Activated CD4-positive, alpha-beta T cell treated with anti-CD3 and anti-CD28 coated beads, Interleukin-2, Interleukin-6, amounts not matched to agents 100 ng/mL and 50 ng/mL, durations not matched to agents 16 hours and 8 hours (primary cell): ENCODE measurements around the gene TSPAN18.

Experiments
- DNase-seq: peaks from one replicate; pipeline ENCODE4 v3.0.0-alpha.2; 2020

The TSPAN18 gene

DNA sequence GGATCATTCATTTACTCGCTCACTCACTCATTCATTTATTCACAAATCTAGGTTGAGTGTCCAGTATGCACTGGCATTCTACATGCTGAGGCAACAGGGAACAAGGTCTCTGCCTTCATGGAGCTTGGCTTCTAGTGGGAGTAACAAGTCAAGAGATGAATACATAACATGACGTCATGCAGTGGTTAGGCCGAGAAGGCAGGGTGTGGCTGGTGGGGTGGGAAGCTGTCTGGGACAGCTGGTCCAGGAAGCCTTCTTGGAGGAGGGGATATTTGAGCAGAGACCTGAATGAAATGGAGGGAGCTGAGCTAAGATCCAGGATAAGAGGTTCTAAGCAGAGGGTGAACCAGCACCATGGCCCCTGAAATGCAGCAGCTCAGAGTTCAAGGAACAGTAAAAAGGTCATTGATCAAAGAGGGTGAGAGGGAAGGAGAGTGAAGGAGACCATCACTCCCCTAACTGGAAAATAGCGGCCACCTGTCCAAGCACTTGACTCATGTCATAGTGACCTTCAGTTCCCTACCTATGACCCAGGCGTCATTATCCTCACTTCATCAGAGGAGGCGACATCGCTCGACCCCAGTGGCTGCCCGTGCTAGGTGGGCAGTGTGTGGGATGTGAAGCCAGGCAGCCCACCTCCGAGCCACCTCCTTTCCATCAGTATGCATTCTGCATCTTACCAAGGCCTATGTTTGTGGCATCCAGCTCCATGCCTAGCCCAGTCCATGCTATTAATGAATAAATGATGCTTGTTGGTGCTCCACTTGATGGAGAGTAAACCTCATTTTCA lies 105.0 kb downstream of the TSPAN18 start:
- no peak for DNase-seq

DNA sequence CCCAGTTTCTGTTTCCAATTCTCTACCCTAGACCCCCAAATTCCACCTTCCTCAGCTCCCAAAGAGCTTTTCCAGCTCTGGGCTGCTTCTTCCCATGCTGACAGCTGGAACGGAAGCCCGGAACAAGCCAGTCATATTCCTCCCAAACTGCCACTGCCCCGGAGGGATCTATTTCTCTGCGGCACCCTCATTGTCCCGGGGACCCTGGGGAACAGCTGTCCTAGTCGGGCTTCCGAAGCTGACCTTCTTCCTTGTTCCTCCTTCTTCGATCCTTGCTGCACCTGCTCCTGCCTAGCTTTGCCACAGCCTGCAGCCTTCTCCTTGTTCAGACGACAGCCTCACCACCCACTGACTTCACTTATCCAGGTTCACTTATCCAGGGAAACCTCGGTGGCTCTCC lies 105.7 kb downstream of the TSPAN18 start:
- no peak for DNase-seq

DNA sequence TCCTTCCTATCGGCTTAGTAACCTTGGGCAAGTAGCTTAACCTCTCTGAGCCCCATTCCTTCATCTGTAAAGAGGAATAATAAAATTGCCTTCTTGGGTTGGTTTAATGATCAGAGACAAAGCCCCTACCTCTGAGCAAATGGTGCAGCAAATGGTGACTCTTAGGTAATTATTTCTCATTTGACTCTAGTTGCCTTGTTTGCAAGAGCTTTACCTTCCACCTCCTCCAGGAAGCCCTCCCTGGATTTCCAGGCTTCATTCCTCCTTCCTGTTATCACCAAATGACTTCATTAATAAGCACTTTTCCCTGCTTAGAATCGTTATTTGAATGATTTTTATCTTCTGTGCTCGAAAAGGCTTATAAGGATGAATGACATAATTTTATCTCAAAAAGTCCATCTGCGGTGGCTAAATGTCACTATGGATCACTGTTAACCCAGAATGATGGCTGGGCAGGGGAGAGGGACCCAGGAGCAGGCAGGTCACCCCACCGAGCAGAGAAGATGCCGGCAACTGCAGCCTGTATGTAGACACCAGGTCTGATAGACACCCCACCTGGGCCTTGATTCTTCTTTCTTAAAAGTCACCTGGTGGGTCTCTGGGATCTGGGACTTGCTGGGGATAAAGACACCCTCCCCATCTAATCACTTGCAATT lies 106.6 kb downstream of the TSPAN18 start:
- DNase-seq: no peak

DNA sequence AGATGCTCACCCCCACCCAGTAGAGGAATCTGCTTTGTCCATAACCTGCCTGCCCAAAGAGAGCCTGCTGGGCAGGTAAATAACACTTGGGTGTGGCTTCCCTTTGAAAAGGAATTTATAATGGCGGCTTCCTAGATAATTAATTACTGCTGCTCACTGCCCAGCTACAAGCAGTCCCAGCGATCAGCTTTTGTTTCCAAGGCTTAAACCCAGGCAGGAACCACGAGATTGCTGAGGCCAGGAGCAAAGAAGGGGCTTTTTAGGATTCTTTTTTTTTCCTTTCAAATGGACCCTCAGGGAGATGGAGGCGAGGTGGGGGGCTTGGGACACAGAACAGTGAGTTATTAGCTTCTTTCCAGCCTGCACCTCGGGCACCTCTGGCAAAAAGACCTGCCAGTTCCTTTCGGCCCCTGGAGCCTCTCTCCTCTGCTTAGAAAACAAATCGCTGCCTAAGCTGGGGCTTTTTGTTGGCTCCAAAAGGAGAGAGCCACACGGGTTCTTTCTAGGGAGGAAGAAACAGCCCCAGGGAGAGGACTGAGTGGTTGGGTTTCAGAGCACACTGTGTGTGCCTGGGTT lies 107.2 kb downstream of the TSPAN18 start:
- DNase-seq: no peak

DNA sequence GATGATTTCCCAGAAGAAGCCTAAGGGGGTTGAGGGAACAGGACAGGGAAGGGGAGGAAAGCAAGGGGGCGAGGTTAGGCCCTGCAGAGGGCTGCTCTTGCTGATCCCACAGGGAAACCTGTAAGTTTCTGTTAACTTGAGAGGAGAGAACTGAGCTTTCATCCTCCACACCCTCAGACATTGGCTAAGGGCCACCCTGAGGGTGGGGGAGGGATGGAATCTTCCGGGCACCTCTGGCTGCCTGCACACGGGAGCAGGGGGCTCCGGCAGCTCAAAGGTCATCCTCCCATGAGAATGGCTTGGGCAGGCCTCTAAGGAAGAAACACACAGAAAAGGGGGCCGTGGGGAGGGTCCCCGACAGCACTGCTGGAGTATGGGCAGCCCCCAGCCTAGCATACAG lies 108.1 kb downstream of the TSPAN18 start:
- no peak for DNase-seq

DNA sequence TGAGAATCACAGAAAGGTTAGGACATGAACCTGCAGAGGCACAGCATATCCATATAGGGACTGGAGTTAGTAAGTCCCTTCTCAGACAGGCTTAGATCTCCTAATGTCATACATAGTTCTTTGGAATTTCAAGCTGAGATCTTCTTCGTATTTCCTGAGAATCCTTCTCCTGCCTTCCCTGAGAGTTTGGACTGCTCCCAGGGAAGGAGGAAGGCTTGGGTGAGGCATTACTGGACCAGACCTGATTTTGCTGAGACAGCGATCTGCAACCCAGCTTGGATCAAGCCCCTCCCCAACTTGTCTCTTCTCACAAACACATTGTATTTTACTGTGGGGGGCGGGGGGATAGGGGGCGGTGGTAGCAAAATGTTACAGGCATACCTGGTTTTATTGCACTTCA lies 108.5 kb downstream of the TSPAN18 start:
- no peak for DNase-seq

DNA sequence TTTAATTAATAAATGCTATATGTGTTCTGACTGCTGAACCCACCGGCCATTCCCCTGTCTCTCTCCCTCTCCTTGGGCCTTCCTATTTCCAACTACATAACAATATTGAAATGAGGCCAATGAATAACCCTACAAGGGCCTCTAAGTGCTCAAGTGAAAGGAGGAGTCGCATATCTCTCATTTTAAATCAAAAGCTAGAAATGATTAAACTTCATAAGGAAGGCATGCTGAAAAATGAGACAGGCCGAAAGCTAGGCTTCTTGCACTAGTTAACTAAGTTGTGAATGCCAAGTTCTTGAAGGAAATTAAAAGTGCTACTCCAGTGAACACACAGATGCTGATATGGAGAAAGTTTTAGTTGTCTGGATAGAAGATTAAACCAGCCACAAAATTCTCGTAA lies 109.2 kb downstream of the TSPAN18 start:
- no peak for DNase-seq

DNA sequence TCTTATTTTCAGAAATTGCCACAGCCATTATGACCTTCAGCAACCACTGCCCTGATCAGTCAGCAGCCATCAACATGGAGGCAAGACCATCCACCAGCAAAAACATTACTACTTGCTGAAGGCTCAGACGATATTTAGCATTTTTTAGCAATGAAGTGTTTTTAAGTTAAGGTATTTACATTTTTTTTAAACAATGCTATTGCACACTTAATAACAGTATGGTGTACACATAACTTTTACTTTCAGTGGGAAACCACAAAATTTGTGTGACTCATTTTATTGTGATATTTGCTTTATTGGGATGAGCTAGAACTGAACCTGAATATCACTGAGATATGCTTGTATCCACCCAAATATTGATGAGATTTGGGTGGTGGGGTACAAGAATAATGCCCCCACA lies 110.9 kb downstream of the TSPAN18 start:
- DNase-seq: no peak

DNA sequence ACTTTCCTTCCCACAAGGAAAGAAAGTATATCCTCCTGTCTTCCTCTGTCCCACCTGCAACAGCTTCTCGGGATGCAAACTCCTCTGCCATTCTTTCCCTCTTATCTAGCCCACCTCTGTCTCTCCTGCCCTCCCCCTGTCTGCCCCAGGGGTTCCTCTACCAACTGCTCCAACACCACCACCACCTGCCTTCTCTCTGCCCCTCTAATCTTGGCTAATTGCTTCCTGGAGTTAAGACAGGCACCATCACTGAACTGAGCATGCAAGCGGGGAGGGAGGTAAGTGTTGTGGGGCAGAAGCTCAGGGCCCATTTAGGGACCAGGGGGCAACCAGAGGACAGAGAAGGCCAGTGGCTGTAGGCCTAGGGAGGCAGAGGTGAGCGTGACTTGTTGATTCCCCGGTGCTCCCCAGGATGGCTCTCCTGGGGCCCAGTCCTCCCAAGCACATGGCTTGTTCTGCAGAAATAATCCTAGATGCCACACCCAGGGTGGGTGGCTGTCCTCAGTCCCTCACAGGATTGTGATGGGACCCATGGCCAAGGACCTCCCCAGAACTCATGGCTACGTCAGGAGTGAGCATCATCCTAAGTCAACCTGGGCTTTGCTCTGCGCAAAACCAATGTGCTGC lies 112.8 kb downstream of the TSPAN18 start:
- DNase-seq: no peak

DNA sequence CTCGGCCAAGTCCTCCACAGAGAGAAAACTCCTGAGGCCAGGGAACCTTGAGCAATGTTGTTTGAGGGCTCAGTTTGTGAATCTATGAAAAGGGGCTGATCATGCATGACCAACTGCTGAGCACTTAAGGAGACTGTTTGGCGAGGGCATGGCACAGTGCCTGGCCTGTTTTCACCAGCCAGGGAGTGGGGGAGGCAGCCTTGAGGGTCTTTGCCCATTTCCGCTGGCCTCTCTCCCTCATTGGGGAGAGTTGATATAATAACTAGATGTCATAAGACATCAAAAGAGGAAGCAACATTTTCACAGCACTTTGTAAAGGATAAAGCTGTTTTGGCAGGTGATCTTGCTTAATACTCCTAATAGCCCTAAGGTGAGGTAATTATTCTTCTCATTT lies 113.3 kb downstream of the TSPAN18 start:
- DNase-seq: no peak

DNA sequence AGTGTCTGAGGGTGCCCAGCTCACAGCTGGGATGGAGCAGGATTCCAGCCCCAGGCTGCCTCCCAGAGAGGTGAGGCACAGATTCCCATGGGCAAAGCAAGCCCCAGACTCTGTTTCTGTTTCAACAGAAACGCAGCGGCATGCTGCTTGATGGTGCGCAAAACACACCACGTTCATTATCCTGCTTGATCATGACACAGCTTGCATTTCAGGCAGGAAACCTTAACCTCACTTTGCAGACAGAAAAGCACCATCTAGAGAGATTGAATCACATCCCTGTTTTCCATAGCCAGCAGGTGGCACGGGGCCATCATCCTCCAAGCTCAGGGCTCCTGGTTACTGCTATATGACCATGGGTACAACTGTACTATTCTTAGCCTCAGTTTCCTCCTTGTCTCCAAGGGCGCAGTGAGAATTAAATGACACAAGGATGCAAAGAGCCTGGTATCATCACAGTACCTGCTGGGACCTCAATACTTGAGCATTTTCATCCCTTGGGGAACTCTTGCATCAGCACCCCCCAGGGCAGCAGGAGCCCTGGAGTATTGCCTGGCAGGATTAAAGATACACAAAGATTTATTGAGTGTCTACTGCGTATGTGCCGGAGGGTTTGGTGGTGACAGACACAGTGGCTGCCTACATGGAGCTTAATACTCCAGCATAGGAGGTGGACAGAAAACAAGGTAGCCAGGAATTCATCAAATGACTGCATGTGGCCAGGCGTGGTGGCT lies 113.9 kb downstream of the TSPAN18 start:
- DNase-seq: no peak

DNA sequence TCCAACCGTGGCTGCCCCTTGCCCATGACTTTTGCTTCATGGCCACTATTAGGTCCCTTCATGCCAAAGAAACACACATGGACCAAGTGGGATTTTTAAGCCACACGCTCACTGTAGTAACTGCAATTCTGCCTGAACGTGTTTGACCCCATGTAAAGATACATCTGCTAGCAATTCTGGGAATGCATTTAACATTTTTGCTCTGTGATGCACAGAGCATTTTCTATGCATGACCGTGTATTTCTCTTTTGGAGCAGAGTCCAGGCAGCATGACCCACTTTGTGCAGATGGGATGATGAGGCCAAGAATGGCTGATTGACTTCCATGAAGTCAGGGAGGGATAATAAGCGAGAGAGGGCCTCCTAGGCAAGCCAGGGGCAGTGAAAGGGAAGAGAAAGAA lies 115.5 kb downstream of the TSPAN18 start:
- DNase-seq: no peak

DNA sequence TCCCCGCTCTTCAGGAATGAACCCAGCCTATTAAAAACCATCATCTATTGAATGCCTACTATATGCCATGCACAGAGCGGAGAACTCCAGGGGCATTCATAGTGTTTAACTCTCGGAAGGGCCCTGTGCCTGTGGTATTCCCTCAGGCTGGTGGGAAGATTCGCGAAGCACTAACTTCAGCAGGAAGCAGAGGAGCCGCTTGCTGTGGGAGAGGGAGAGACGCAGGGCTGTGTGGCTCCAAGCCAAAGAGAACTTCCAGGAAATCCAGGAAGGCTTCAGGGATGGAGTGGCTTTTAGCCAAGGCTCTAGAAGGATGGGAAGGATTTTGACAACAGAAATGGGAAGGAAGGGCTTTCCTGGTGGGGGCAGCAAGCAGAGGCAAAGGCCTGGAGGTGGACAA lies 120.1 kb downstream of the TSPAN18 start:
- DNase-seq: no peak

DNA sequence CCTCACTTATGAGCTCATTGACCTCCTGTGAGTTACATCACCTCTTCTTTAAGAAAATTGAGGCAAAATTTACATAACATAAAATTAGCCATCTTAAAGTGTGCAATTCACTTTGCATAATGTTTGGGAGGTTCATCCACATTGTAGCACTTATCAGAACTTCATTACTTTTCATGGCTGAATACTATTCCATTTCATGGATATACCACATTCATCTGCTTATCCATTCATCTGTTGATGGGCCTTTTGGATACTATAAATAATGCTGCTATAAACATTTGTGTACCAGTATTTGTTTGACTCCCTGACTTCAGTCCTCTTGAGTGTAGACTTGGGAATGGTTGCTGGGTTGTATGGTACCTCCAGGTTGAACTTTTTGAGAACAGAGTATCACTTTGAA lies 120.6 kb downstream of the TSPAN18 start:
- no peak for DNase-seq

DNA sequence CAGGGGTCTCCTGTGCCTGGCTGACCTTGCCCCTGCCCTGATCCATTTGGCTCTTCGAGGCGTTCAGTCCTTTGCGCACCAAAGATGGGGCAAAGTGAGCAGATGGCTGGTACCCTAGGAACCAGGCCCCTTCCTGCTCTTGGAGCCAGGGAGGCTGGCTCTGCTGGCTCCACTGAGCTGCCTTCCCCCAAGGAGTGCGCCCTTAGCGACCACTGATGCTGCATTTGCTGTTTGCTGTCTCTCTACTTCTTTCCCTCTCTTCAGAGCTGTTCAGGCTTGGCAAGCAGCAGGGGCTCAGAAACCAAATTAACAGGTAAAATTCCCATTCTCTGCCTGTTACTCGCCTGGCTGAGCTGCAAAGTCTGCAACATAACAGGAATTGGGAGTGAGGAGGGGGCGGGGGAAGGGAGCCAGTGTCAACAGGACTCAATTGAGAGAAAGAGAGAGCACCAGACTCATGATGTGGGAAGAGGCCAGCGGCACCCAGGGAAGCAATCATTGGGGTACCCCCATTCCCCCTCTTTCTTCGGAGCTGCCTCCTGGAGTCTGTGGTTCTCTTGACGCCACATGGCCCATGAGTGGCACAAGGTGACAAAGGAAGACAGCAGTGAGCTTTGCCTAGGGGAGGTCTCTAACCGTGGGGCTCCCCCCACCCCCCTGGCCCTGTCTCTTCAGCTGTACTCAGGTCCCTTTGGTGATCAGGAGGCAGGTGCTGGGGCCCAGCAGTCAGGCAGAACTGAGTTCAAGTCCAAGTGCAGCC lies 121.6 kb downstream of the TSPAN18 start:
- DNase-seq: no peak

DNA sequence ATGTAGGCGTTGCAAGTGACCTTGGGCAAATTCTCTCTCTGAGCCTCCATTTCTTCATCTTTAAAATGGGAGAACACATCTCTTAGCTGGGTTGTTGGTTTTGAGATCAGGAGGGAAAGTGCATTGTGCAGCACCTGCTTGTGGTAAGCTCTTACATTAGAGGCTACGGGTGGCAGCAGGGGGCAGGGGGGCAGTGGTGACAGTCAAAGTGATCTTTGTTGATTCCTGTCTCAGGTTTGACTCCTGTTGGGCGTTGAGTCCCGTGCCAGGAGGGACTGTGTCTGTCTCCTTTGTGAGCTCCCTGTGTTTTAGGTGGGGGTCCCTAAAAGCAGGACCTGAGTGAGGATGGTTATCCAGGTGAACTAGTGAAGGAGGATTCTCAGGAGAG lies 122.2 kb downstream of the TSPAN18 start:
- no peak for DNase-seq

DNA sequence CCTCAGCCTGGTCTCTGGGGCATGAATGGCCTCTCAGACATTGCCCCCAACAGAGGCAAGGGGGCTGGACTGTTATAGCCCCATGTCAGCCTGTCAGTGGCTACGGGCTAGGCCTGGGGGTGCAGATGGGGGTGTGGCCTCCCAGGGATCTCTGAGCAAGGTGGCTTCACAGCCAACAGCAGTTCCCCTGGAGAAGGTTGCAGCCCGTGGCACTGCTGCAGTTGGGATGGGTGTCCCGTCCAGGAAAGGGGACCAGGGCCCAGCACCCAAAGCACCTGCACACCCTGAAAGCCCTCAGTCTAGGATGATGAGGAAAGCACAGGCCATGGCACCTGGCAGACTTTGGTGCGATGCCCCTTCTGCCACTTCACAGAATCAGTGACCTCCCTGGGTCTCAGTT lies 122.7 kb downstream of the TSPAN18 start:
- DNase-seq: no peak

DNA sequence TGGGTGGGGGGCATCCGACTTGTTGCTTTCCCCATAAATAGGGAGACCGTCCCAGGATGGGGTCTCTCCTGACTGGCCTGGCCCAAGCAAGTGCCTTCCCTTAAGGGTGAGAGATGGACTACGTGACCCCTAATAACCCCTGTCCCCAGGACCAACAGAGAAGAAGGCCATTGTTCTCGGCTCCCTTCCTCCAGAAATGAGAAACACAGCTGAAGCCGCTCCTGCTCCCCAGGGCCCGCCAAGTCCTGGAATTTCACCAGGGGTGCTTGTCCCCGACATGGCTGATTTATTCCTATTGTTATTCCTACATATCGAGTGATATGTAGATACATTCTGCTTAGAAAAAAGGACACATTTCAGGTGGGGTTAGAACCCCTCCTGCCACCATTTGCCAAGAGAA lies 123.2 kb downstream of the TSPAN18 start:
- DNase-seq: no peak

DNA sequence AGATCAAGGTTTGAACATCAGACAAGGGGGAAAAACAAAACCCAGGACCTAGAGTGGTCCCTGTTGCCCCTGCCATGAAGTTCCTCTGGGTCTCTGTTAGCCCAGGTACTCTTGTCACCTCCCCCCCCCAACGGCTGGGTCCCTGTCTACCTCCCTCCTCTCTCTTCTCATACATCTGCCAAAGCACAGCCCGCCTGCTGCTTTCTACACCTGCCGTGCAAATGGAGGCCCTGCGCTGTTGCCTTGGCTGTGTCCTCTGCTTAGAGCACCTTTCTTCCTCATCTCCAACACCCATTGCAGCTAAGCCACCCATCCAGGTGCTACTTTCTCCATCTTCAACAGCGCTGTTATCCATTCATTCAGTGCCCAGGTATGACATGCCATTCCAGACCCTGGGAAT lies 124.7 kb downstream of the TSPAN18 start:
- no peak for DNase-seq

DNA sequence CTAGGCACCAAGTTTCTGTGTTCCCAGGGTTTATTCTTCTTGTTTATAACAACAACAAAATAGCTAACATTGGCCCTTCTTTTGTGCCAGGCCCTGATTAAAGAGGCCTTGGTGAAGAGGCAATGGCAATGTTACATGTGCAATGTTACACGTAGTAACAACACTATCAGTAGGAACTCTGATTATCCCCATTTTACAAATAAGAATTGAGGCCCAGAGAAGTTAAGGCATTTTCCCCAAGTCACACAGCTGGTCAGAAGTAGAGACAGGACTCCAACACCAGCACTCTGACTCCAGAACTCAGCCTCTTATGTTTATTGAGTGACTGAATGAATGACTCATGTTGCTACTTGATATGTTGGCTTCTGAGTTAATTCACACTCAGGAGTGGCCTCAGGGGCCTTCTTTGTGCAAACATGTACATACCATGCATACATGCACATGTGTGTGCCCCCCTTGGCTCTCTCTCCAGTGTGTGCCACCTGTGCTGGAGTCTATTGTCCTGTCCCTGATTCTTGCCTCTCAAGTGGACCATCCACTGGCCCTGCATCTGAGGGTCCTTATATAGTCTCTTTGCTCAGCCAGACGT lies 125.5 kb downstream of the TSPAN18 start:
- DNase-seq: no peak

DNA sequence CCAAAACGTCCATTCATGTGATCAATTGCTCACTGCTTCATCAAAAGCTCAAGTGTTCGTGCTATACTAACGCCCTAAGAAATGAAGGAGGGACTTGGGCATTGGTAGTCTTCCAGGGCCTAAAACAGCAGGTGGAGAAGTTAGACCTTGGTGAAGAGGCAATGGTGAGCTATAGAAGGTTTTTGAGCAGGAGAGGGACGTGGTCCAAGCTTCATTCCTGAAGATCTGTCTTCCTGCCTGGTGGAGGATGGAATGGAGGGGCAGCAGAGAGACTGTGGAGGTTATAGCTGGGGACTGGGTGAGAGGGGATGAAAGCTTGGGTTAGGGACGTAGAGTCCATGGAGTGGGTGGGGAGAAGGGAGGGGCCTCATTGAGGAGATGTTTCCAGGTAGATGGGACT lies 126.2 kb downstream of the TSPAN18 start:
- no peak for DNase-seq

DNA sequence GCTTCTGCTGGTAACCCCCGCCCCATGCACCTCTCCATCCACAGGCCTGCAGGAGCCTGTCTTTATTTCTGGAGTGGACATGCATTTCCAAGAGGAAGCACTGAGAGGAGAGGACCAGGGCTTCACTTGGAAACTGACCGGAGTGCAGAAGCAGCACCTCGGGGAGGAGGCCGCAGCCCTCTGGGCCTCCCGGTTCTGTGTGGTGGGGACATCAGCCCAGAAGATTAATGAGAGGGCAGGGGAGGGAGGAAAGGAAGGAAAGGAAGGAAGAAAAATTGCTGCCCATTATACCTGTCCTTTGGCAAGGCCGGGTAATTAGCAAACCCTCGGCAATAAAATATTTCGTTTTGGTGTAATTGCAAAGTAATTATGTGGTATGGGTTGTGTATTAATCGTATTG lies 126.9 kb downstream of the TSPAN18 start:
- DNase-seq: no peak
